ENCODE results near the gene PTPRQ.

The PTPRQ gene

DNA sequence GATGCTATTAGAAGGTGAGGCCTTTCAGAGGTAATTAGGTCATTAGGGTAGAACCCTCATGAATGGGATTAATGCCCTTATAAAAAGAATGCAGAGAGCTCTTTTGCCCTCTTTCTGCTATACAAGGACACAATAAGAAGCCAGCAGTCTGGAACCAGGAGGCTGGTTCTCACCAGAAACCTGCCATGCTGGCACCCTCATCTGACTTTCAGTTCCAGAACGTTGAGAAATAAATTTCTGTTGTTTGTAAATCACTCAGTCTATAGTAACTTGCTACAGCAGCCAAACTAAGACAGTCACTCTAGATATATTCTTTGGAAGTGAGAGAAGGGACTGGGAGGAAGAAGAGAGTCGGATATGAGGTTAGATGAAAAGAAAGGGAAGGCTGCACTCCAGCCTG is 138.4 kb downstream of the PTPRQ start:
- Histone ChIP-seq H3K27ac (ENCODE audit: low read depth, low read length) (no peak overlapping the region), H3K9ac (ENCODE audit: low read length) (no peak overlapping the region), H3K36me3 (ENCODE audit: control insufficient read depth, insufficient read depth, low read length) (no peaks in the 10 kb centered on the region), H3K4me3 (ENCODE audit: low read length) (no peak overlapping the region), H3K27me3 (ENCODE audit: control insufficient read depth, insufficient read depth, low read length) (no peaks in the 10 kb centered on the region), H3K4me1 (ENCODE audit: control insufficient read depth, insufficient read depth, low read length) (no peaks in the 10 kb centered on the region)

DNA sequence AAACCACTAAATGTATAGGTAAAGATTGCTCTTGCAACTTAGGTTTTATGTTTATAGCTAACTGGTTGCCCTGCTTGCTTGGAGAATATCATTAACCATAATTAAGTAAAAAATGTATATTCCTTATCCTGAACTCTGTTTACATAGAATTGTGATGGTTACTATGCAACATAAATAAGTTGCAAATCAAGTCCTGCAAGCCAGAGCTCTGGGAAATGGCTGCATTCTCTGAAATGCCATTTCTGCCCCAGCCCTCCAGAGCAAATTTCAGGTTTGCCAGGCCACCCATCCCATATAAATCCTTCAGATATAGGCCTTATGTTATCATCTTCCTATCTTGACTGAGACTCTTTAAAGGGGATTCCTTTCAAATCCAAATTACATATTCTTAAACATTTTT is 145.0 kb downstream of the PTPRQ start:
- H3K27ac ChIP-seq (ENCODE audit: low read depth, low read length), result no peak overlapping the region
- H3K9ac ChIP-seq (ENCODE audit: low read length), result no peak overlapping the region
- no peaks in the 10 kb centered on the region for H3K27me3 ChIP-seq (ENCODE audit: control insufficient read depth, insufficient read depth, low read length)
- H3K4me3 ChIP-seq (ENCODE audit: low read length), result no peak overlapping the region
- no peaks in the 10 kb centered on the region for H3K4me1 ChIP-seq (ENCODE audit: control insufficient read depth, insufficient read depth, low read length)
- no peaks in the 10 kb centered on the region for H3K36me3 ChIP-seq (ENCODE audit: control insufficient read depth, insufficient read depth, low read length)

DNA sequence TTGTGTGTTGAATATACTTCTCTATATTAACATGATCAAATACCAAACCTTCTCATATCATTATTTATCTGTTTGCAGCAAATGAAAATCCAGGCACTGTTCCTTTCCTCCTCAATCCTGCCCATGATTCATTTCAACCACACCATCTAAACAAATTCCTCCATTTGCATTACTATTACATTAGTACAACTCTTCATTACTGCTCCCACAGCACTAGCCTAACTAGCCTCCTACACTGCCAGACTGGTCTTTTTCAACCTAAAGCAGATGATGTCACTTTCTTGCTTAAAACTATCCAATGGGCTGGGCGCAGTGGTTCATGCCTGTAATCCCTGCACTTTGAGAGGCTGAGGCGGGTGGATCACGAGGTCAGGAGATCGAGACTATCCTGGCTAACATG is 146.1 kb downstream of the PTPRQ start:
- Histone ChIP-seq H3K9ac (ENCODE audit: low read length) (no peak overlapping the region), H3K27ac (ENCODE audit: low read depth, low read length) (no peak overlapping the region), H3K27me3 (ENCODE audit: control insufficient read depth, insufficient read depth, low read length) (no peaks in the 10 kb centered on the region), H3K4me1 (ENCODE audit: control insufficient read depth, insufficient read depth, low read length) (no peaks in the 10 kb centered on the region), H3K36me3 (ENCODE audit: control insufficient read depth, insufficient read depth, low read length) (no peaks in the 10 kb centered on the region), H3K4me3 (ENCODE audit: low read length) (no peak overlapping the region)

DNA sequence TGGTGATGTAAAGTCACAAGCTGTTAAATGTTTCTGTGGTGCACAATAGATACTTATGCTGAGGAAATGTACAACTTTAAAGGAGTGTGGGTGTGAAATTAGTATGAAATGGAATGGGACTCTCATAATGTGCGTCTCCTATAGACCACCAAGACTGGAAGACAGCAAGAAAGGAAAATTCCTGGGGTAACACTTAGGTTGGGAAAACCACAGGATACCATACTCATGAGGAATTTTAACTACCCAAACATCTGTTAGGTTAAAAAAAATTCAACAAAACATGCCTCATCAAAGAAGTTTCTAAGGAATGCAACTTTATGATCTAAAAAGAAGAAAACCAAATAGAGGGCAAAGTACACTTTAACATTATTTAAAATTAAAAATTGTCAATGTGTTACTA is 149.7 kb downstream of the PTPRQ start:
- H3K27me3 ChIP-seq (ENCODE audit: control insufficient read depth, insufficient read depth, low read length), result no peaks in the 10 kb centered on the region
- H3K36me3 ChIP-seq (ENCODE audit: control insufficient read depth, insufficient read depth, low read length), result no peaks in the 10 kb centered on the region
- H3K4me1 ChIP-seq (ENCODE audit: control insufficient read depth, insufficient read depth, low read length), result no peaks in the 10 kb centered on the region
- no peak overlapping the region for H3K27ac ChIP-seq (ENCODE audit: low read depth, low read length)
- H3K9ac ChIP-seq (ENCODE audit: low read length), result no peak overlapping the region
- no peak overlapping the region for H3K4me3 ChIP-seq (ENCODE audit: low read length)

DNA sequence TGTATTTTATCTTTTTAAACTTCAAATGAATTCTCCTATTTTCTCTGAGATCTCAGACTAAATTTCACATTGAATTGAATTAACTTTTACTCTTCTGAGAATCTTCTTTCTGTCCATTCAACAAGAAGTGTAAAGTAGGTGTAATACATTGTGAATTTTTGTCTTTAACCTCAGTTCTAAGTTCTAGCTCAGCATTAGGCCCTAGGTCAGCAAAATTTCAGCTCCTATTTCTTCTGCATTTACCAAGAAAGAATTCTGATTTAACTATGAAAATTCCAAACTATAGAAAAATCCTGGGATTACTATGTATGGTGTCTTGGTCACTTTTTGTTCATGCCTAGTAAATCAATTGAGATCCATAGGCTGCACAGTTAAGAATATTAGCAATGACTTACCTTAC is 152.5 kb downstream of the PTPRQ start:
- no peaks in the 10 kb centered on the region for H3K4me1 ChIP-seq (ENCODE audit: control insufficient read depth, insufficient read depth, low read length)
- H3K36me3 ChIP-seq (ENCODE audit: control insufficient read depth, insufficient read depth, low read length), result no peaks in the 10 kb centered on the region
- no peak overlapping the region for H3K9ac ChIP-seq (ENCODE audit: low read length)
- H3K27ac ChIP-seq (ENCODE audit: low read depth, low read length), result no peak overlapping the region
- no peaks in the 10 kb centered on the region for H3K27me3 ChIP-seq (ENCODE audit: control insufficient read depth, insufficient read depth, low read length)
- no peak overlapping the region for H3K4me3 ChIP-seq (ENCODE audit: low read length)

DNA sequence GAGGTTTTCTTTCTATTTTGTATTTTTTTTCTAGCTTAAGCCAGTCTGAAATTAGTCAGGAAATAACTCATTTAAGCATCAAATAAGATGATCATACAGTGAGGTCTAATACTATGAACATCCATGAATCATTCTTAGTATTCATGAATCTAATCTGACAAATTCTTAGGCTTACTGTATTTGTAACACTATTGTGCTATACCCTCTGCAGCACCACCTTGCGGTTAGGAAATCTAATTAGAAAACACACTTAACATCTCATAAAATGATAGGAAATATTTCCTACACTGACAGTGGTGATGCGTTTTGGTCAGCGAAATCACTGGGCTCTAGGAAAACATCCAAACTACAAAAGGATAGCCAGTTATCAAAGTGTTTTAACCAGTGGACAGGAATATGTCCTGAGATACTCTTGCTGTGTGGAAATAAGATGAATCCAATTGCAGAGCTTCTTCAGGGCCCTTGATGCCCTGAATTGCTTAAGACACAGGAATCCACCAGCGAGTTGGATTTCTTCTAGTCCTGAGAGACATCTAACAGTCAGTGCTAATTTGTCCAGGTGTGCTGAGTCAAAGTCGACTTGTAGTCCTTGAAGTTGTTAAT is 154.1 kb downstream of the PTPRQ start:
- no peaks in the 10 kb centered on the region for H3K4me1 ChIP-seq (ENCODE audit: control insufficient read depth, insufficient read depth, low read length)
- no peak overlapping the region for H3K4me3 ChIP-seq (ENCODE audit: low read length)
- no peak overlapping the region for H3K27ac ChIP-seq (ENCODE audit: low read depth, low read length)
- no peaks in the 10 kb centered on the region for H3K36me3 ChIP-seq (ENCODE audit: control insufficient read depth, insufficient read depth, low read length)
- no peaks in the 10 kb centered on the region for H3K27me3 ChIP-seq (ENCODE audit: control insufficient read depth, insufficient read depth, low read length)
- no peak overlapping the region for H3K9ac ChIP-seq (ENCODE audit: low read length)

DNA sequence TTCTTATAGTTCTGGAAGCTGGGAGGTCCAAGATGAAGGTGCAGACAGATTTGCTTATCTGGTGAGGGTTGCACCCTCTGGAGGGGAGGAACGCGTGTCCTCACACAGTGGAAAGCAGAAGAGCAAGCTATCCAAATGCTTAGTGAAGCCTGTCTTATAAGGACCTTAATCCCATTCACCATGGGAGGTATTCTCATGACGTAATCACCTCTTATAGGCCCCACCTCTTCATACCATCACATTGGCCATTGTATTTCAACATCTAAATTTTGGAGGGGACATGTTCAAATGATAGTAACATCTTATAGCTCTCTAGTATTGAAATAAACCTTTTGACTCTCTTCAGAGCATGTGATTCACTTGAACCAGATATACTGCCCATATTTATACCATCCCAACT is 158.4 kb downstream of the PTPRQ start:
- Histone ChIP-seq H3K36me3 (ENCODE audit: control insufficient read depth, insufficient read depth, low read length) (no peaks in the 10 kb centered on the region), H3K4me3 (ENCODE audit: low read length) (no peak overlapping the region), H3K9ac (ENCODE audit: low read length) (no peak overlapping the region), H3K27me3 (ENCODE audit: control insufficient read depth, insufficient read depth, low read length) (no peaks in the 10 kb centered on the region), H3K4me1 (ENCODE audit: control insufficient read depth, insufficient read depth, low read length) (no peaks in the 10 kb centered on the region), H3K27ac (ENCODE audit: low read depth, low read length) (no peak overlapping the region)

DNA sequence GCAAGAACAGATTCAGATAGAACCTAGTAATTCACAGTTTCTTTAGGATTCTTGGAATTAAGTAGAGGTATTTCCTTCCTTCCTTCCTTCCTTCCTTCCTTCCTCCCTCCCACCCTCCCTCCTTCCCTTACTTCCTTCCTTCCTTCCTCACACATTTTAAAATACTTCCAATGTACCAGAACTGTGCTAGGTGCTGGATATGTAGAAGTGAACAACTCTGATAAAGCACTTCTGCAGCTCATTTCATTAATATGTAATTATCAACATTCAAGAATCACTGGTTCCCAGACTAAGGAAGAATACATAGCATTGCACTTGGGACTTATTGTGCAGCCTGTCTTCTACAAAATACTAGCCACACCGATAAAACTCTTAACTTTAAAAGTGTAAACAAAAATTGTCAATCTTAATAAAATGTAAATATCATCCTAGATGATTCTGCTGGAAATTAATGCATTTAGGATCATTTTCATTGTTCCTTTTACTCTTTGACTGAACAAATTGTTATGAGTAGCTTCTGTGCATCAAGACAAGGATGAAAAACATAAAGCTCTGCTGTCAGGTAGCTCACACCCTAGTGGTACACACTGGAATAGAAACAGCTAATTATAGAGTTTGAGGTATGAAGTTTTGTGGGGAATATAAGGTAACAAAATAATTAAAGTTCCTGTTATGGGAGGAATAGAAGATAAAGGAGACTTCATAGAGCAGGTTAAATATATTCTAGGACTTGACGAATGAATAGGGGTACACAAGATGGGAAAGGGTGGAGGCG is 163.5 kb downstream of the PTPRQ start:
- Histone ChIP-seq H3K4me3 (ENCODE audit: low read length) (no peak overlapping the region), H3K9ac (ENCODE audit: low read length) (no peak overlapping the region), H3K27ac (ENCODE audit: low read depth, low read length) (no peak overlapping the region), H3K4me1 (ENCODE audit: control insufficient read depth, insufficient read depth, low read length) (no peaks in the 10 kb centered on the region), H3K36me3 (ENCODE audit: control insufficient read depth, insufficient read depth, low read length) (no peaks in the 10 kb centered on the region), H3K27me3 (ENCODE audit: control insufficient read depth, insufficient read depth, low read length) (no peaks in the 10 kb centered on the region)

DNA sequence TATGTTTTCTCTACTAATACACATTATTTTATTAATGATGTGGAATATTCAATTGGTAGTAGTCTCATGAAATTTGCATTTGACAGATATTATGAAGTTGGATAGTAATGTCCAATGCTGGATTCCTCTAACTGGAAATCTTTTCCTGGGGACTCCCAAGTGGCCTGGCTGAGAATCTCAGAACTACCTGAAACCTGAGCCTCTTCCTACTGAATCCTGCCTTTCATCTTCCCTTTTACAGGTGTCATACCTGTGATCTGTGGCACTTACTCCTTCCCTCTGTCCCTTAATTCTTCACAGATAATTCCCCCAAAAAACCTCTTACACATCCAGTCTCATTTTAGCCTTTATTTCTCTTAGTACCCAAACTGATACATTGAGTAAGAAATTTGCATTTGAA is 173.7 kb downstream of the PTPRQ start:
- Histone ChIP-seq H3K4me3 (ENCODE audit: low read length) (no peak overlapping the region), H3K27ac (ENCODE audit: low read depth, low read length) (no peak overlapping the region), H3K27me3 (ENCODE audit: control insufficient read depth, insufficient read depth, low read length) (no peaks in the 10 kb centered on the region), H3K4me1 (ENCODE audit: control insufficient read depth, insufficient read depth, low read length) (no peaks in the 10 kb centered on the region), H3K36me3 (ENCODE audit: control insufficient read depth, insufficient read depth, low read length) (no peaks in the 10 kb centered on the region), H3K9ac (ENCODE audit: low read length) (no peak overlapping the region)

DNA sequence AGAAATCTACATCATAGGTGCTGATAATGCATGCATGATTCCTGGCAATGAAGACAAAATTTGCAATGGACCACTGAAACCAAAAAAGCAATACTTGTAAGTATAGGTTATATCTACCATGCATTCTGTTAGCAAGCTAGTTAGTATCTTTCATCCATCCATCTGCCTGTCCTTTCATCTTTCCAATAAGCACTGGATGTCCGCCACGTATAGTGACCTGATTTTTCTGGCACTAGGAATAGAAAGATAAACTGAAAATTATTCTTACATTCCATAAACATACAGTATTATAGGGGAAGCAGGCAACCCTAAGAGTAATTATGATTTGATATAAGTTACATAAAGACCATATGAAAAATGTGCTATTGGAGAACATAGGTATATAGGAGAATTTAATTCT is 176.2 kb downstream of the PTPRQ start:
- H3K27ac ChIP-seq (ENCODE audit: low read depth, low read length), result no peak overlapping the region
- H3K4me3 ChIP-seq (ENCODE audit: low read length), result no peak overlapping the region
- H3K4me1 ChIP-seq (ENCODE audit: control insufficient read depth, insufficient read depth, low read length), result no peaks in the 10 kb centered on the region
- no peaks in the 10 kb centered on the region for H3K36me3 ChIP-seq (ENCODE audit: control insufficient read depth, insufficient read depth, low read length)
- H3K27me3 ChIP-seq (ENCODE audit: control insufficient read depth, insufficient read depth, low read length), result no peaks in the 10 kb centered on the region
- H3K9ac ChIP-seq (ENCODE audit: low read length), result no peak overlapping the region

DNA sequence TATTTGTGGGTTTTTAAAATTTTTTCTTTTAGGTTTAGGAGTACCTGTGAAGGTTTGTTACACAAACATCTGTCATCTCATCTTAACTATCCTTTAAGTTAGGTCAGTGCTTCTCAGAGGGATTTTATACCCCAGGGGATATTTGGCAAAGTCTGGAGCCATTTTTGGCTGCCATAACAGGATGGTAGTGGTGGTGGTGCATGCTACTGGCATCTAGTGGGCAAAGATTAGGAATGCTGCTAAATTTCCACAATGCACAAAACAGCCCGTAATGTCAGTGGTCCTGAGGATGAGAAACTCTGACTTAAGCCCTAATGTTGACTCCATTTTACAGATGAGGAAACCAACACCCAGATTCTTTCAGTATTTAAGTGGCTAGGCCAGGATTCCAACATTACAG is 178.2 kb downstream of the PTPRQ start:
- Histone ChIP-seq H3K4me1 (ENCODE audit: control insufficient read depth, insufficient read depth, low read length) (no peaks in the 10 kb centered on the region), H3K27me3 (ENCODE audit: control insufficient read depth, insufficient read depth, low read length) (no peaks in the 10 kb centered on the region)

DNA sequence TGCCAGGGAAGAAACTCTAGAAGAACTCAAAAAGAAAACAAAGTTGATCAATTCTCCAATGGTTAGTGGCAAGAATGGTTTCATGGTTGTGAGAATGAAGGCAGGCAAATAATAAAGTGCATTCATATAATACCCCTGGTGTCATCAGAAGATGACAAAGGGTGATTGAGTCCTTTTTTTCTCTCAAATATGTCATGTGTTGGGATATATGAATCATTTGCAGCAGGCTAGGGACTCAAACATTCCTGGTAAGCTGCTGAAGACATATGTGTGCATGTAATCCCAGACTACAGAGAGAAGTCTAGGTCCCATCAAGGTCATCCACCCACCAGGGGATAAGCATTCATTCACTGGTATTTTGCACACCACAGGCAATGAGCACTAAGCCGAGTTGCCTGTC is 181.0 kb downstream of the PTPRQ start:
- Histone ChIP-seq H3K4me1 (ENCODE audit: control insufficient read depth, insufficient read depth, low read length) (no peaks in the 10 kb centered on the region), H3K27ac (ENCODE audit: low read depth, low read length) (no peak overlapping the region), H3K9ac (ENCODE audit: low read length) (no peak overlapping the region), H3K36me3 (ENCODE audit: control insufficient read depth, insufficient read depth, low read length) (no peaks in the 10 kb centered on the region), H3K4me3 (ENCODE audit: low read length) (no peak overlapping the region), H3K27me3 (ENCODE audit: control insufficient read depth, insufficient read depth, low read length) (no peaks in the 10 kb centered on the region)

More for the DNA sequence above, 178.2 kb downstream of the PTPRQ start:
- Histone ChIP-seq H3K27ac (ENCODE audit: low read depth, low read length) (no peak overlapping the region), H3K9ac (ENCODE audit: low read length) (no peak overlapping the region), H3K4me3 (ENCODE audit: low read length) (no peak overlapping the region), H3K36me3 (ENCODE audit: control insufficient read depth, insufficient read depth, low read length) (no peaks in the 10 kb centered on the region)

DNA sequence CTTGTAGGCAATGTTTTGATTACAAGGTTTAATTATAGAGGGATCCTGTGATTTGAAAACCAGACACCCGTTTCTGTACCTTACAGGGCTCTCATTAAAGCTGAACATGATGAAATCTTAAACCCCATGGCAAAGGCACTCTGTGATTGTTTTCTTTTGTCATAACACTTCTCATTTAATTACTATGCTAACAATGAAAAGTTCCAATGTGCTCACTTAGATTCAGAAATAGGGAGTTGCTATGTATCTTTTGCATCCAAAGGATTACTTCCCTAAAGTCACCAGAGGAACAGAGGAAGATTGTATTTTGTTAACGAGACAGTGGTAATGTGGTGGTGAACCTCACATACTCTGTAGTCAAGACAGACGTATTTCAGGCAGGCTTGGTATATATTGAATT is 181.9 kb downstream of the PTPRQ start:
- H3K27me3 ChIP-seq (ENCODE audit: control insufficient read depth, insufficient read depth, low read length), result no peaks in the 10 kb centered on the region
- H3K4me1 ChIP-seq (ENCODE audit: control insufficient read depth, insufficient read depth, low read length), result no peaks in the 10 kb centered on the region
- no peak overlapping the region for H3K27ac ChIP-seq (ENCODE audit: low read depth, low read length)

More for the DNA sequence above, 181.9 kb downstream of the PTPRQ start:
- Histone ChIP-seq H3K9ac (ENCODE audit: low read length) (no peak overlapping the region), H3K36me3 (ENCODE audit: control insufficient read depth, insufficient read depth, low read length) (no peaks in the 10 kb centered on the region), H3K4me3 (ENCODE audit: low read length) (no peak overlapping the region)

Data from rectal smooth muscle tissue (tissue), 1 donor.